ENCODE results near the gene ZEB1. TPM values are rescaled to one million over a fixed set of nuclear protein-coding genes. Genes with fewer than 3 reads are reported as not detected.
"Not testable (repeated sequence)": the region's sequence is repeated elsewhere in the genome, so short reads cannot be mapped to it uniquely, and the experiment has no call there.

Gene ZEB1
- total RNA-seq, 2 donors from 2014 or later: 15.0 to 28.2 TPM

DNA sequence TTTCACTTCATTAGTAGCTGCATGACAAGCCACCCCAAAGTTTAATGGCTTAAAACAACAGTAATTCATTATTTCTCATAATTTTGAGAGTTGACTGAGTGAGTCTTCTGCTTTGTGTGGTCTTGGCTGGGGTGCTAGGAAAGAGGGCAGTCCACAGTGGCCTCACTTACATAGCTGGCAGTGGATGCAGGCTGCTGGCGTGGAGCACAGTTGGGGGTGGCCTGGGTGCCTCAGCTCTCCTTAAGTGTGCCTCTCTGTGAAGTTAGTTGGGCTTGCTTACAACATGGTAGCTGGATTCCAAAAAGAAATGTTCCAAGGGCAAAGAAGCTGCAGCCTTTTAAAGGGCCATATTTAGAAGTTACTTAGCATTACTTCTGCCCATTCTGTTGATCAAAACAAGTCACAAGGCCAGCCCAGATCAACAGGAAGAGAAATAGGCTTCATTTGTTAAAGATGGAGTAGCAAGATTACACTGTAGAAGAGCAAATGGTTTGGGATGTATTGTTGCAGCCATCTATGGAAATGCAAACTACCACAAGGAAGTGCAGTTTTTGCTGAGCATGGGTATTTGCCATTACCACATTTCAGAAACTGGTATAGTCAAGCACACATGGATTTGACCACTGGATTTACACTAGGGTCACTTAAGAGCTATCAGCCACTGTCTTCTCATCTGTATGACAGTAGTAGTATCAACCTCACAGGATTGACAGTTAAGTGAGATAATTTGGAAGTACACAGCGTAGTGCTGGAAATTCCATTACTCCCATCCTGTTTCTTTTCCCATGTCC, 33.6 kb downstream of the ZEB1 start:
- Histone ChIP-seq H3K27me3 (replicated peaks; ENCODE audit: insufficient read depth) (no peaks in the 10 kb centered on the region), H3K9me3 (no peaks in the 10 kb centered on the region), H3K27ac (no peak overlapping the region), H3K4me1 (replicated peaks) (no peaks in the 10 kb centered on the region), H3K36me3 (no peaks in the 10 kb centered on the region), H3K4me3 (no peak overlapping the region)
- 98% methylated on average over 2 of the region's 2 CpGs for WGBS
- TF ChIP-seq POLR2AphosphoS5 (IDR thresholded peaks at IDR 0.05): no peak
- no peak for TF ChIP-seq POLR2A (IDR thresholded peaks at IDR 0.05)
- no peak for TF ChIP-seq CTCF (IDR thresholded peaks at IDR 0.05)
- intact Hi-C loops (cut with DNase I): no loop called here
- no peak for DNase-seq (ENCODE audit: low spot score)

DNA sequence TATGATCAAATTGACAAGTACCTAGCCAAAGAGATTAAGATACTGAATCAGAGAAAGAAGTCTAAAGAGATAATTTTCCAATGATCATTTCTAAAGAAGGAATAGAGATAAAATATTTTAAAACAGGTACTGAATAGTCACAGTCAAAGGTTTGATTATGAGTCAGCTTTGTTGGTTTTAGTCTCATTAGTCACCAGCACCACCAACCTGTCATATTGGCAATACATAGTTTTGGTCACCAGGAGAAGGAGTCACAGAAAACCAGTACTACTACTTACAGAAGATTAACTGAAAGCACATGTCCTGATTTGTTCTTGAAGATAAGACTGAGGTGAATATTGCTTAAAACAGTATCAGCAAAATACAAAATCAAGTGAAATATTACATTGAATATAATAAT, 34.6 kb downstream of the ZEB1 start:
- intact Hi-C loops (cut with DNase I): no loop called here
- Histone ChIP-seq H3K36me3 (no peaks in the 10 kb centered on the region), H3K27ac (no peak overlapping the region), H3K4me1 (replicated peaks) (no peaks in the 10 kb centered on the region), H3K4me3 (no peak overlapping the region), H3K9me3 (no peaks in the 10 kb centered on the region), H3K27me3 (replicated peaks; ENCODE audit: insufficient read depth) (no peaks in the 10 kb centered on the region)
- DNase-seq (ENCODE audit: low spot score): no peak
- TF ChIP-seq CTCF (IDR thresholded peaks at IDR 0.05): peak in 1 of 4 experiments; percentile 50
- TF ChIP-seq POLR2A (IDR thresholded peaks at IDR 0.05): no peak

- no peak for TF ChIP-seq POLR2A (IDR thresholded peaks at IDR 0.05)
- no peak for TF ChIP-seq POLR2AphosphoS5 (IDR thresholded peaks at IDR 0.05)
- TF ChIP-seq CTCF (IDR thresholded peaks at IDR 0.05): no peak
- H3K4me3 ChIP-seq: no peak overlapping the region
- no peak overlapping the region for H3K27ac ChIP-seq
- no peaks in the 10 kb centered on the region for H3K9me3 ChIP-seq
- WGBS: 16% methylated on average over 1 of the region's 1 CpG
- no peaks in the 10 kb centered on the region for H3K36me3 ChIP-seq
- no peaks in the 10 kb centered on the region for H3K27me3 ChIP-seq (replicated peaks; ENCODE audit: insufficient read depth)
- no peaks in the 10 kb centered on the region for H3K4me1 ChIP-seq (replicated peaks)
- DNase-seq (ENCODE audit: low spot score): no peak
- intact Hi-C loops (cut with DNase I): no loop called here
These were observed 39.8 kb downstream of the ZEB1 start for GRCh38 chr10:31358688-31359330.

GRCh38 chr10:31359979-31360378, 41.0 kb downstream of the ZEB1 start:
- WGBS: 42% methylated on average over 1 of the region's 1 CpG
- H3K27ac ChIP-seq: no peak overlapping the region

DNA sequence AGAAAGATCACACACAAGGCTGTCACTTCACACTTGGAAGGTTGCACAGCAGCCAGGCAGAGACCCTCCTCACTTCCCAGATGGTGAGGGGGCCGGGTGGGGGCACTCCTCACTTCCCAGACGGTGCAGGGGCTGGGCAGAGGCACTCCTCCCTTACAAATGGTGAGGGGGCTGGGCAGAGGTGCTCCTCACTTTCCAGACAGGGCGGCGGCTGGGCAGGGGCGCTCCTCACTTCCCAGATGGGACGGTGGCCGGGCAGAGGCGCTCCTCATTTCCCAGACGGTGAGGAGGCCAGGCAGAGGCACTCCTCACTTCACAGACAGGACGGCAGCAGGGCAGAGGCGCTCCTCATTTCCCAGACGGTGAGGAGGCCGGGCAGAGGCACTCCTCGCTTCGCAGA, 42.5 kb downstream of the ZEB1 start:
- DNase-seq (ENCODE audit: low spot score); H3K4me3 ChIP-seq; intact Hi-C loops (cut with DNase I); H3K36me3 ChIP-seq; H3K4me1 ChIP-seq (replicated peaks); H3K27me3 ChIP-seq (replicated peaks; ENCODE audit: insufficient read depth); H3K27ac ChIP-seq; H3K9me3 ChIP-seq: not testable (repeated sequence)
- 99% methylated on average over 15 of the region's 15 CpGs for WGBS

More at GRCh38 chr10:31359979-31360378, 41.0 kb downstream of the ZEB1 start:
- no peaks in the 10 kb centered on the region for H3K36me3 ChIP-seq
- intact Hi-C loops (cut with DNase I): no loop called here
- no peaks in the 10 kb centered on the region for H3K4me1 ChIP-seq (replicated peaks)
- DNase-seq (ENCODE audit: low spot score): no peak
- H3K4me3 ChIP-seq: no peak overlapping the region
- H3K27me3 ChIP-seq (replicated peaks; ENCODE audit: insufficient read depth): no peaks in the 10 kb centered on the region
- H3K9me3 ChIP-seq: no peaks in the 10 kb centered on the region
- no peak for TF ChIP-seq POLR2AphosphoS5 (IDR thresholded peaks at IDR 0.05)
- TF ChIP-seq POLR2A (IDR thresholded peaks at IDR 0.05): no peak
- TF ChIP-seq CTCF (IDR thresholded peaks at IDR 0.05): no peak

All from prostate gland (tissue), 2 donors.